Skin epidermis (tissue), 12 donors: ENCODE data around the gene ZDHHC20.
A peak's percentile ranks its signal among the peaks of the same experiment; 100 is the strongest.

Experiments
- H3K27ac ChIP-seq, 21 experiments: fragments of 200-600 bp; sonication (generic) in 11 of 21; one replicate each; pipeline ENCODE4 v1.5.0; 2020; ENCODE audit warnings: mild to moderate bottlenecking in 3 of 21, inconsistent platforms in 2 of 21, moderate library complexity in 2 of 21
- H3K4me3 ChIP-seq, 7 experiments: fragments of 200-600 bp; sonication (generic) in 2 of 7; one replicate each; pipeline ENCODE4 v1.5.0; 2020; ENCODE audit warnings: inconsistent platforms in 2 of 7, mild to moderate bottlenecking in 2 of 7, moderate library complexity in 1 of 7

Gene ZDHHC20

GRCh38 chr13:21458813-21459701 lies at the start of gene ZDHHC20:
ZDHHC20 (minus strand) TSS chr13:21459303; CDS start chr13:21459171, 132 bp downstream.
- Histone ChIP-seq H3K4me3 (peak within 1 kb of the TSS; percentile 68 to 99 (median 97)), H3K27ac (peak within 1 kb of the TSS; percentile 84 to 98 (median 94))

GRCh38 chr13:21504379-21504778 lies 45.3 kb upstream of the ZDHHC20 start:
- no peak overlapping the region for H3K4me3 ChIP-seq
- no peak overlapping the region for H3K27ac ChIP-seq

GRCh38 chr13:21501686-21502085 lies 42.6 kb upstream of the ZDHHC20 start:
- Histone ChIP-seq H3K4me3 (no peak overlapping the region), H3K27ac (no peak overlapping the region)

GRCh38 chr13:21486322-21486721 lies 27.2 kb upstream of the ZDHHC20 start:
- Histone ChIP-seq H3K27ac (no peak overlapping the region), H3K4me3 (no peak overlapping the region)

GRCh38 chr13:21483748-21484147 lies 24.6 kb upstream of the ZDHHC20 start:
- no peak overlapping the region for H3K4me3 ChIP-seq

GRCh38 chr13:21481359-21481758 lies 22.3 kb upstream of the ZDHHC20 start:
- Histone ChIP-seq H3K27ac (no peak overlapping the region), H3K4me3 (no peak overlapping the region)

More at GRCh38 chr13:21483748-21484147, 24.6 kb upstream of the ZDHHC20 start:
- no peak overlapping the region for H3K27ac ChIP-seq

- Histone ChIP-seq H3K27ac (no peak overlapping the region), H3K4me3 (peak overlapping the region in 1 of 7 experiments; percentile 2)
These were observed 20.0 kb upstream of the ZDHHC20 start for GRCh38 chr13:21478881-21479808.

- Histone ChIP-seq H3K27ac (peak overlapping the region in 10 of 21 experiments; percentile 8 to 65 (median 38)), H3K4me3 (peak overlapping the region in 6 of 7 experiments; percentile 5 to 39 (median 25))
These were observed 17.9 kb upstream of the ZDHHC20 start for GRCh38 chr13:21476893-21477472.

- H3K27ac ChIP-seq, result no peak overlapping the region
- no peak overlapping the region for H3K4me3 ChIP-seq
These were observed 16.0 kb upstream of the ZDHHC20 start for GRCh38 chr13:21475115-21475514.

- Histone ChIP-seq H3K4me3 (no peak overlapping the region), H3K27ac (no peak overlapping the region)
These were observed 11.7 kb upstream of the ZDHHC20 start for GRCh38 chr13:21470785-21471184.

GRCh38 chr13:21466527-21466926 lies 7.4 kb upstream of the ZDHHC20 start:
- H3K27ac ChIP-seq, result no peak overlapping the region
- no peak overlapping the region for H3K4me3 ChIP-seq

GRCh38 chr13:21465710-21466160 lies 6.6 kb upstream of the ZDHHC20 start:
- no peak overlapping the region for H3K27ac ChIP-seq
- H3K4me3 ChIP-seq, result no peak overlapping the region

GRCh38 chr13:21463424-21463823 lies 4.3 kb upstream of the ZDHHC20 start:
- Histone ChIP-seq H3K27ac (no peak overlapping the region), H3K4me3 (no peak overlapping the region)

GRCh38 chr13:21461131-21461530 lies 2.0 kb upstream of the ZDHHC20 start:
- no peak overlapping the region for H3K4me3 ChIP-seq
- no peak overlapping the region for H3K27ac ChIP-seq

GRCh38 chr13:21458451-21458812 lies 671 bp downstream of the ZDHHC20 start:
- H3K27ac ChIP-seq, result peak overlapping the region; percentile 84 to 98 (median 94)
- H3K4me3 ChIP-seq, result peak overlapping the region; percentile 68 to 99 (median 97)

GRCh38 chr13:21453387-21454081 lies 5.6 kb downstream of the ZDHHC20 start:
- Histone ChIP-seq H3K27ac (peak overlapping the region in 5 of 21 experiments; percentile 20 to 39 (median 34)), H3K4me3 (no peak overlapping the region)

- Histone ChIP-seq H3K4me3 (no peak overlapping the region), H3K27ac (no peak overlapping the region)
These were observed 8.2 kb downstream of the ZDHHC20 start for GRCh38 chr13:21450936-21451335.

- Histone ChIP-seq H3K4me3 (no peak overlapping the region), H3K27ac (no peak overlapping the region)
These were observed 12.4 kb downstream of the ZDHHC20 start for GRCh38 chr13:21446656-21447055.

GRCh38 chr13:21445759-21446158 lies 13.3 kb downstream of the ZDHHC20 start:
- no peak overlapping the region for H3K4me3 ChIP-seq
- no peak overlapping the region for H3K27ac ChIP-seq
